K562 (cell line): ENCODE results near the gene CRAT. TPM values are rescaled to one million over a fixed set of nuclear protein-coding genes. Genes with fewer than 3 reads are reported as not detected.

ENCODE experiments used
- ELF1 ChIP-seq: fragments of 200-800 bp; sonication (Bioruptor generic); IDR thresholded peaks from 2 replicates; pipeline ENCODE4 v1.6.1; 2016; ENCODE audit warnings: missing genetic modification characterization, missing compliant biosample characterization
- ERF ChIP-seq: fragments of 450-650 bp; formaldehyde crosslinking; IDR thresholded peaks from 2 replicates; pipeline ENCODE4 v1.4.0; 2020; ENCODE audit warnings: mild to moderate bottlenecking, mixed read lengths
- FOXM1 ChIP-seq, 2 experiments: fragments of 450-650 bp in 1 of 2; sonication (generic) in 1 of 2; formaldehyde crosslinking in 1 of 2; IDR thresholded peaks; 2 replicates each; pipeline versions ENCODE4 v1.6.1 to v1.9.0; 2017 to 2022; ENCODE audit warnings: low read depth in 2 of 2, mild to moderate bottlenecking in 2 of 2, missing genetic modification reagents in 1 of 2, moderate library complexity in 1 of 2
- L3MBTL2 ChIP-seq: fragments of 450-650 bp; IDR thresholded peaks from 2 replicates; pipeline ENCODE4 v1.6.1; 2016; ENCODE audit warnings: mild to moderate bottlenecking, moderate library complexity
- MTA3 ChIP-seq: fragments of 450-650 bp; formaldehyde crosslinking; IDR thresholded peaks from 2 replicates; pipeline ENCODE4 v1.6.1; 2017; ENCODE audit warnings: mild to moderate bottlenecking, borderline replicate concordance
- NR2F6 ChIP-seq: fragments of 450-650 bp; formaldehyde crosslinking; IDR thresholded peaks from 2 replicates; pipeline ENCODE4 v1.4.0; 2020; ENCODE audit warnings: mild to moderate bottlenecking
- POLR3A ChIP-seq: IDR thresholded peaks from 2 replicates; pipeline ENCODE4 v1.6.1; 2011; ENCODE audit warnings: borderline replicate concordance, mild to moderate bottlenecking, moderate library complexity; ENCODE audit not compliant: insufficient read length, insufficient read depth; ENCODE audit errors: extremely low read depth
- RBBP5 ChIP-seq: fragments of 200-600 bp; sonication (generic); IDR thresholded peaks from 2 replicates; pipeline ENCODE4 v1.6.1; 2012; ENCODE audit warnings: borderline replicate concordance, mild to moderate bottlenecking, low read length, control low read depth, inconsistent platforms; ENCODE audit not compliant: insufficient read depth, poor library complexity, severe bottlenecking
- RBFOX2 ChIP-seq: fragments of 200-400 bp; formaldehyde crosslinking; IDR thresholded peaks from 2 replicates; pipeline ENCODE4 v1.6.1; 2017; ENCODE audit warnings: low read depth, mild to moderate bottlenecking, low read length, moderate library complexity
- VEZF1 ChIP-seq: fragments of 200-800 bp; sonication (Bioruptor generic); IDR thresholded peaks from 2 replicates; pipeline ENCODE4 v1.6.1; 2017; ENCODE audit warnings: missing genetic modification characterization, missing compliant biosample characterization
- ZFX ChIP-seq: sonication (generic); formaldehyde crosslinking; IDR thresholded peaks from 2 replicates; pipeline ENCODE4 v1.8.0; 2022; ENCODE audit warnings: mild to moderate bottlenecking, missing genetic modification reagents, moderate library complexity
- ZNF395 ChIP-seq: fragments of 200-800 bp; sonication (Bioruptor generic); IDR thresholded peaks from 2 replicates; pipeline ENCODE4 v1.6.1; 2017; ENCODE audit warnings: missing genetic modification characterization, missing compliant biosample characterization
- ZNF589 ChIP-seq: fragments of 200-800 bp; sonication (Bioruptor generic); IDR thresholded peaks from 2 replicates; pipeline ENCODE4 v1.6.1; 2016; ENCODE audit warnings: low read depth, missing genetic modification characterization, missing compliant biosample characterization
- ZNF609 ChIP-seq: sonication (generic); formaldehyde crosslinking; IDR thresholded peaks from 2 replicates; pipeline ENCODE4 v1.8.1; 2023; ENCODE audit warnings: missing genetic modification reagents, mild to moderate bottlenecking, borderline replicate concordance
- ZNF639 ChIP-seq, 2 experiments: fragments of 200-800 bp in 1 of 2; sonication (Bioruptor generic) in 1 of 2; sonication (generic) in 1 of 2; formaldehyde crosslinking in 1 of 2; IDR thresholded peaks in 1 of 2; conservative IDR thresholded peaks in 1 of 2; 2 replicates each; pipeline versions ENCODE4 v1.5.0 to v1.6.1; 2016 to 2020; ENCODE audit warnings: missing compliant biosample characterization in 1 of 2, missing genetic modification characterization in 1 of 2, missing genetic modification reagents in 1 of 2
- polyA plus RNA-seq, 8 experiments: library from polyadenylated mRNA; depleted of rRNA in 4 of 8; stranded (reverse) in 5 of 8; unstranded in 3 of 8; fragments of >200 nt; fragmentation: Nextera tagmentation in 2 of 8; fragmentation: Illumina TruSeq in 1 of 8; extraction: Ambion mirVana in 2 of 8; extraction: Trizol in 1 of 8; gene quantifications; 2 replicates each; pipeline versions ENCODE4 v1.2.1 to v1.2.3, GENCODE V29; 2011 to 2014; ENCODE audit warnings: inconsistent platforms in 1 of 8, missing spikeins in 1 of 8
- total RNA-seq, 7 experiments: library from RNA; depleted of rRNA in 6 of 7; stranded (reverse); fragments of >200 nt in 6 of 7; fragmentation: Illumina TruSeq in 2 of 7; extraction: Trizol in 2 of 7; gene quantifications; 2 replicates each; pipeline versions ENCODE4 v1.2.1 to v1.2.3, GENCODE V29; 2011 to 2021; ENCODE audit warnings: low replicate concordance in 1 of 7

CRAT gene
- total and polyA plus RNA-seq, 9 of the 15 experiments (the other 6 are each of a cell fraction or from before 2014, with no cell fraction given): 0.20 to 13.8 (median 5.4) TPM

- TF ChIP-seq ZNF589 (CRISPR knock-in tag): peak; percentile 38; the same call in 1 of the 2 replicates
- peak; percentile 78 for TF ChIP-seq ZFX (CRISPR knock-in tag)
- TF ChIP-seq RBBP5: peak; percentile 6
- no peak for TF ChIP-seq POLR3A
- TF ChIP-seq VEZF1: peak; percentile 26; the same call in 1 of the 2 replicates
- TF ChIP-seq ZNF639 (CRISPR knock-in tag; conservative IDR thresholded peaks at IDR 0.05 in 1 of 2, IDR thresholded peaks at IDR 0.05 in 1 of 2): peak in 1 of 2 experiments; percentile 73; a peak in 1 of 4 replicates
- TF ChIP-seq ERF: 0 out of 2 replicates have a peak, but pooled peaks have one; percentile 12
- TF ChIP-seq FOXM1 (IDR thresholded peaks at IDR 0.05; ENCODE audit: low read depth): no peak
- 0 out of 2 replicates have a peak, but pooled peaks have one; percentile 37 for TF ChIP-seq FOXM1 (CRISPR knock-in tag; IDR thresholded peaks at IDR 0.05; ENCODE audit: low read depth)
- TF ChIP-seq L3MBTL2: peak; percentile 17; the same call in 1 of the 2 replicates
- no peak for TF ChIP-seq ELF1 (tag)
- TF ChIP-seq NR2F6 (CRISPR knock-in tag): no peak
- TF ChIP-seq RBFOX2: peak; percentile 43; the same call in 1 of the 2 replicates
- TF ChIP-seq ZNF609 (CRISPR knock-in tag): no peak
- TF ChIP-seq MTA3: peak; percentile 5; the same call in 1 of the 2 replicates
- 0 out of 2 replicates have a peak, but pooled peaks have one; percentile 32 for TF ChIP-seq ZNF395 (CRISPR knock-in tag)
These were observed 29.9 kb upstream of the CRAT start (continued) for GRCh38 chr9:129140397-129141065.
